ENCODE results near the gene LRRC8D.
"Not testable (repeated sequence)": the region's sequence is repeated elsewhere in the genome, so short reads cannot be mapped to it uniquely, and the experiment has no call there.

Gene LRRC8D

GRCh38 chr1:89971600-89971999 lies 150.8 kb downstream of the LRRC8D start:
- DNase-seq: no peak

GRCh38 chr1:89972024-89972423 lies 151.2 kb downstream of the LRRC8D start:
- no peak for DNase-seq

GRCh38 chr1:89973471-89974127 lies 152.8 kb downstream of the LRRC8D start:
- DNase-seq: no peak

- DNase-seq: no peak
Measured at GRCh38 chr1:89974256-89974655, 153.4 kb downstream of the LRRC8D start.

GRCh38 chr1:89974696-89975470 lies 154.1 kb downstream of the LRRC8D start:
- no peak for DNase-seq

- no peak for DNase-seq
Measured at GRCh38 chr1:89975540-89976125, 154.8 kb downstream of the LRRC8D start.

- DNase-seq: no peak
Measured at GRCh38 chr1:89978755-89979154, 157.9 kb downstream of the LRRC8D start.

- no peak for DNase-seq
Measured at GRCh38 chr1:89980605-89981004, 159.8 kb downstream of the LRRC8D start.

GRCh38 chr1:89982846-89983245 lies 162.0 kb downstream of the LRRC8D start:
- not testable (repeated sequence) for DNase-seq

- not testable (repeated sequence) for DNase-seq
Measured at GRCh38 chr1:89984564-89985116, 163.8 kb downstream of the LRRC8D start.

- DNase-seq: peak; percentile 17
Measured at GRCh38 chr1:89986020-89986419, 165.2 kb downstream of the LRRC8D start.
